Measurements from ENCODE around the gene ZNF182.

DNA sequence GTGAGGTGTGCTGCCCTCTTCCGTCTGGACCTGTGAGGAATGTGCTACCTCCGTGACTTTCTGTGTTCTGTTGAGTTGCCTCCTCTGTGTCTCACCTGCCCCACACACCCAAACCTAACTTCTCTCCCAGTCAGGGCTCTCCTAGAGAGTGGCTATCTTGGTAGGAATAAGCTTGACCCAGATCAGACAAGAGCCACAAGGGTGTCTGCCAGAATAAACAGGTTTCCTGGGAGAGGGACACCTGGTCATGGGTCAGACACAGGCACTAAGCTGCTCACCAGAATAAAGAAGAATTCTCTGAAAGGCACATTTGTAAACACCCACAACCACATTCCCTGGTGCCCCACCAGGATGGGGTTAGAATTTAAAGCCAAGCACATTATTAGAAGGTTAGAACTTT, 11.1 kb downstream of the ZNF182 start:
- TF ChIP-seq, protein P1, sequence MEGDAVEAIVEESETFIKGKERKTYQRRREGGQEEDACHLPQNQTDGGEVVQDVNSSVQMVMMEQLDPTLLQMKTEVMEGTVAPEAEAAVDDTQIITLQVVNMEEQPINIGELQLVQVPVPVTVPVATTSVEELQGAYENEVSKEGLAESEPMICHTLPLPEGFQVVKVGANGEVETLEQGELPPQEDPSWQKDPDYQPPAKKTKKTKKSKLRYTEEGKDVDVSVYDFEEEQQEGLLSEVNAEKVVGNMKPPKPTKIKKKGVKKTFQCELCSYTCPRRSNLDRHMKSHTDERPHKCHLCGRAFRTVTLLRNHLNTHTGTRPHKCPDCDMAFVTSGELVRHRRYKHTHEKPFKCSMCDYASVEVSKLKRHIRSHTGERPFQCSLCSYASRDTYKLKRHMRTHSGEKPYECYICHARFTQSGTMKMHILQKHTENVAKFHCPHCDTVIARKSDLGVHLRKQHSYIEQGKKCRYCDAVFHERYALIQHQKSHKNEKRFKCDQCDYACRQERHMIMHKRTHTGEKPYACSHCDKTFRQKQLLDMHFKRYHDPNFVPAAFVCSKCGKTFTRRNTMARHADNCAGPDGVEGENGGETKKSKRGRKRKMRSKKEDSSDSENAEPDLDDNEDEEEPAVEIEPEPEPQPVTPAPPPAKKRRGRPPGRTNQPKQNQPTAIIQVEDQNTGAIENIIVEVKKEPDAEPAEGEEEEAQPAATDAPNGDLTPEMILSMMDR (IDR thresholded peaks at IDR 0.05), result no peak
- no peak for TF ChIP-seq POLR2A (IDR thresholded peaks at IDR 0.05)
